ENCODE data around the gene SSH2.

GRCh38 chr17:29591146-29591736 lies 338.8 kb downstream of the SSH2 start:
- TF ChIP-seq CTCF (IDR thresholded peaks at IDR 0.05 in 4 of 5, conservative IDR thresholded peaks at IDR 0.05 in 1 of 5) (no peak), POLR2A (IDR thresholded peaks at IDR 0.05) (peak; percentile 4 to 7)
